Caco-2 (cell line): ENCODE data around the gene ERICH6. TPM values are rescaled to one million over a fixed set of nuclear protein-coding genes. Genes with fewer than 3 reads are reported as not detected.

ENCODE experiments used
- BruUV-seq: library from RNA; stranded (reverse); fragments of 400-500 nt; replicated peaks from 2 replicates; lab custom pipeline; 2021; lab: Mats Ljungman, UMichigan
- CTCF ChIA-PET: fragments of 300-600 bp; sonication (Branson Sonifier 250); formaldehyde crosslinking; loops from one replicate; lab custom pipeline; 2022; ENCODE audit warnings: antibody characterized with exemption; lab: Charles Lee
- POLR2A ChIA-PET: fragments of 300-600 bp; sonication (Branson Sonifier 250); formaldehyde crosslinking; loops from one replicate; lab custom pipeline; 2022; ENCODE audit warnings: antibody characterized with exemption; lab: Charles Lee
- DNase-seq, 2 experiments: peaks; one replicate each; pipeline versions ENCODE4 v3.0.0 to v3.0.0-alpha.2; 2020 to 2022
- H3K27me3 ChIP-seq: replicated peaks from 2 replicates; pipeline ENCODE4 v1.6.0; 2011; ENCODE audit warnings: low read length; ENCODE audit not compliant: control insufficient read depth, insufficient read depth
- H3K36me3 ChIP-seq: 2 replicates; pipeline ENCODE4 v1.5.1; 2011; ENCODE audit warnings: low read length; ENCODE audit not compliant: control insufficient read depth, insufficient read depth
- H3K4me1 ChIP-seq: fragments of 250-450 bp; sonication (Bioruptor Pico); 2 replicates; pipeline ENCODE4 v1.5.1; 2020; ENCODE audit warnings: mild to moderate bottlenecking
- H3K4me3 ChIP-seq: 2 replicates; pipeline ENCODE4 v1.5.1; 2011; ENCODE audit warnings: low read depth, mild to moderate bottlenecking, control low read depth, low read length
- H3K9me3 ChIP-seq: fragments of 250-450 bp; sonication (Bioruptor Pico); 2 replicates; pipeline ENCODE4 v1.5.1; 2020; ENCODE audit warnings: mild to moderate bottlenecking, moderate library complexity
- H3K27ac Mint-ChIP-seq: one replicate; pipeline ENCODE4 v1.8.0; 2022; ENCODE audit warnings: mixed read lengths; ENCODE audit not compliant: unreplicated experiment
- H3K27me3 Mint-ChIP-seq: one replicate; pipeline ENCODE4 v1.8.0; 2022; ENCODE audit warnings: mixed read lengths; ENCODE audit not compliant: insufficient read depth, unreplicated experiment
- H3K36me3 Mint-ChIP-seq: one replicate; pipeline ENCODE4 v1.8.0; 2022; ENCODE audit warnings: mild to moderate bottlenecking, mixed read lengths; ENCODE audit not compliant: insufficient read depth, unreplicated experiment
- H3K4me1 Mint-ChIP-seq: one replicate; pipeline ENCODE4 v1.8.0; 2022; ENCODE audit warnings: low read depth, mixed read lengths; ENCODE audit not compliant: unreplicated experiment
- H3K4me3 Mint-ChIP-seq: one replicate; pipeline ENCODE4 v1.8.0; 2022; ENCODE audit warnings: mild to moderate bottlenecking, moderate library complexity, mixed read lengths; ENCODE audit not compliant: unreplicated experiment
- H3K9me3 Mint-ChIP-seq: one replicate; pipeline ENCODE4 v1.8.0; 2022; ENCODE audit warnings: mixed read lengths; ENCODE audit not compliant: unreplicated experiment
- CTCF ChIP-seq, 2 experiments: fragments of 200-600 bp in 1 of 2; IDR thresholded peaks; 1 replicate in 1 of 2; 2 replicates in 1 of 2; pipeline versions ENCODE4 v1.5.1 to v1.8.0; 2011 to 2022; ENCODE audit warnings: antibody characterized with exemption in 1 of 2, control low read depth in 1 of 2, inconsistent platforms in 1 of 2, low read depth in 1 of 2, low read length in 1 of 2, mild to moderate bottlenecking in 1 of 2, moderate library complexity in 1 of 2; ENCODE audit not compliant: insufficient read depth in 1 of 2, severe bottlenecking in 1 of 2, unreplicated experiment in 1 of 2
- intact Hi-C: fragments of 100-400 bp; cut with micrococcal nuclease; formaldehyde crosslinking; loops from one replicate; pipeline ENCODE4 v1.10.0; 2022; ENCODE audit not compliant: unreplicated experiment
- total RNA-seq: library from RNA; stranded (reverse); gene quantifications from 2 replicates; pipeline ENCODE4 v1.2.3, GENCODE V29; 2022

Gene ERICH6
- total RNA-seq, 1 experiment from 2014 or later: not detected

DNA sequence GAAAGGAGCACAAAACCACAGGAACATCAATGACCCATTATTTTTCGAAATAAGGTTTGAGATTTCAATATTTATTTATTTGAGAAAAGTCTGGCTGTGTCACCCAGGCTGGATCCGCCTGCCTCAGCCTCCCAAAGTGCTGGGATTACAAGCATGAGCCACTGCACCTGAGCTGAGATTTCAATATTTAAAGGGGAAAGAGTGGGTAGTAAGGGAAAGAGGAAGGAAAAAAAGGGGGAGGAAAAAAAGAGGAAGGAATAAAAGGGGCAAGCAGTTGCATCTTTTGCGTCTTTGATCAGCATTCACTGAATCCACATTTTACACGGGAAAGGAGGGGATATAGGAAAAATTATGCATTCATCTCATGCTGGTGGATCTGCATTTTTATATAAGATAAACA is 47.4 kb downstream of the ERICH6 start:
- Histone ChIP-seq H3K4me1 (no peaks in the 10 kb centered on the region), H3K36me3 (no peaks in the 10 kb centered on the region), H3K9me3 (no peaks in the 10 kb centered on the region), H3K4me3 (no peak overlapping the region), H3K27me3 (no peaks in the 10 kb centered on the region)
- ChIA-PET POLR2A (no interaction called here), CTCF (no interaction called here)
- H3K4me1 Mint-ChIP-seq: no peaks in the 10 kb centered on the region
- BruUV-seq: no TSS peak
- no peak overlapping the region for H3K4me3 Mint-ChIP-seq
- peaks cover 9% of the 10 kb centered on the region for H3K27me3 Mint-ChIP-seq
- no peak for TF ChIP-seq CTCF (IDR thresholded peaks at IDR 0.05; ENCODE audit: insufficient read depth in 1 of 2, low read depth in 1 of 2, low read length in 1 of 2, severe bottlenecking in 1 of 2, unreplicated experiment in 1 of 2)
- H3K36me3 Mint-ChIP-seq: no peaks in the 10 kb centered on the region
- no peaks in the 10 kb centered on the region for H3K9me3 Mint-ChIP-seq
- H3K27ac Mint-ChIP-seq: no peak overlapping the region
- no peak for DNase-seq
- intact Hi-C loops: no loop called here

DNA sequence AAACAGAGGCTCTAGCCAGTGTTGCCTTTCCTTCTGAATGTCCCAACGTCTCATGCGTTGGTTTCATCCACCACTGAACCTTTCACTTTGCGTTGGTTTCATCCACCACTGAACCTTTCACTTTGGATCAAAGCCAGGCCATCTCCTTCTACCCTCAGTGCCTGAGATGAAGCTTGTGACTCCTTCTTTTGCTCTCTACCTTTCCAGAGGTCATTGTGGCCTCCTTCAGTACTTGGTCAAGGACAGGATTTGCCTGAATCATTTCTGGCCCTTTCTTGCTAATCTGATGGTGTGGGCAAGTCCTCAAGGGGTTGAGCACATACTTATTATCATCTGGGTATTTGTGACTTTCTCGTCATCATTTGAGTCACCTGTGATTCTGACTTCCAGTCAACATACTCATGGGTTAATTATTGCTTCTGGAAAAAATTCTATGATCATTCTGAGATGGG is 50.6 kb downstream of the ERICH6 start:
- CTCF ChIA-PET: no interaction called here
- no peak for TF ChIP-seq CTCF (IDR thresholded peaks at IDR 0.05; ENCODE audit: insufficient read depth in 1 of 2, low read depth in 1 of 2, low read length in 1 of 2, severe bottlenecking in 1 of 2, unreplicated experiment in 1 of 2)
- POLR2A ChIA-PET: no interaction called here

DNA sequence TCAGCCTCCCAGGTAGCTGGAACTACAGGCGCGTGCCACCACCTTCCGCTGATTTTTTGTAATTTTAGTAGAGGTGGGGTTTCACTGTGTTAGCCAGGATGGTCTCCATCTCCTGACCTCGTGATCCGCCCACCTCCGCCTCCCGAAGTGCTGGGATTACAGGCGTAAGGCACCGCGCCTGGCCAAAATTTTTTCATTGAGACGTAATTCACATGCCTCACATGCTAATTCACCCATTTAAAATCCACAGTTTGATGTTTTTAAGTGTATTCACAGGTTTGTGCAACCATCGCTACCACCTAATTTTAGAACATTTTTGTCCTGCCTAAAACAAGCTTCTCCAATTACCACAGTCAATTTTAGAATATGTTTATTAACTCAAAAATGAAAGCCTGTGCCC is 63.5 kb downstream of the ERICH6 start:
- BruUV-seq: no TSS peak
- no peak overlapping the region for H3K27ac Mint-ChIP-seq
- Histone ChIP-seq H3K27me3 (no peaks in the 10 kb centered on the region), H3K9me3 (no peaks in the 10 kb centered on the region), H3K36me3 (no peaks in the 10 kb centered on the region), H3K4me1 (no peaks in the 10 kb centered on the region), H3K4me3 (no peak overlapping the region)
- H3K4me1 Mint-ChIP-seq: no peaks in the 10 kb centered on the region
- H3K27me3 Mint-ChIP-seq: no peaks in the 10 kb centered on the region
- H3K4me3 Mint-ChIP-seq: no peak overlapping the region
- no peak for DNase-seq
- H3K9me3 Mint-ChIP-seq: no peaks in the 10 kb centered on the region
- TF ChIP-seq CTCF (IDR thresholded peaks at IDR 0.05; ENCODE audit: insufficient read depth in 1 of 2, low read depth in 1 of 2, low read length in 1 of 2, severe bottlenecking in 1 of 2, unreplicated experiment in 1 of 2): no peak
- CTCF ChIA-PET: no interaction called here
- POLR2A ChIA-PET: no interaction called here
- H3K36me3 Mint-ChIP-seq: no peaks in the 10 kb centered on the region
- intact Hi-C loops: no loop called here

More for the DNA sequence above, 50.6 kb downstream of the ERICH6 start:
- DNase-seq: no peak
- Mint-ChIP-seq H3K27ac (no peak overlapping the region), H3K4me1 (no peaks in the 10 kb centered on the region), H3K36me3 (no peaks in the 10 kb centered on the region), H3K4me3 (no peak overlapping the region), H3K27me3 (peaks cover 9% of the 10 kb centered on the region), H3K9me3 (no peaks in the 10 kb centered on the region)
- no TSS peak for BruUV-seq
- Histone ChIP-seq H3K9me3 (no peaks in the 10 kb centered on the region), H3K36me3 (no peaks in the 10 kb centered on the region), H3K27me3 (no peaks in the 10 kb centered on the region), H3K4me3 (no peak overlapping the region), H3K4me1 (no peaks in the 10 kb centered on the region)
- intact Hi-C loops: no loop called here
